Cardiac muscle cell (in vitro differentiated cells and primary cell): ENCODE results near the gene CLNS1A. TPM values are rescaled to one million over a fixed set of nuclear protein-coding genes. Genes with fewer than 3 reads are reported as not detected.
A peak's percentile ranks its signal among the peaks of the same experiment; 100 is the strongest.

Experiments used
- DNase-seq, 2 donors: peaks; one replicate each; pipeline versions ENCODE4 v3.0.0 to v3.0.0-alpha.2; 2010 to 2017; ENCODE audit warnings: low read depth in 1 of 2, low spot score in 1 of 2
- H3K27ac ChIP-seq: fragments of 200-600 bp; sonication (generic); 2 replicates; pipeline ENCODE4 v1.5.1; 2016
- H3K27me3 ChIP-seq: fragments of 200-600 bp; sonication (generic); 2 replicates; pipeline ENCODE4 v1.6.0; 2016; ENCODE audit warnings: control low read depth
- H3K36me3 ChIP-seq: fragments of 200-600 bp; sonication (generic); 2 replicates; pipeline ENCODE4 v1.5.1; 2016; ENCODE audit warnings: control low read depth
- H3K4me1 ChIP-seq: fragments of 200-600 bp; sonication (generic); 2 replicates; pipeline ENCODE4 v1.8.1; 2017; ENCODE audit warnings: low read depth, mild to moderate bottlenecking, mixed run types
- H3K4me3 ChIP-seq: fragments of 200-600 bp; sonication (generic); 2 replicates; pipeline ENCODE4 v1.5.1; 2016; ENCODE audit warnings: mild to moderate bottlenecking
- H3K9me3 ChIP-seq: fragments of 200-600 bp; sonication (generic); 2 replicates; pipeline ENCODE4 v1.5.1; 2017; ENCODE audit warnings: low read depth, mild to moderate bottlenecking, control low read depth
- CTCF ChIP-seq: IDR thresholded peaks from 2 replicates; pipeline ENCODE4 v1.5.1; 2012; ENCODE audit warnings: low read depth, mild to moderate bottlenecking, low read length
- polyA plus RNA-seq: library from polyadenylated mRNA; unstranded; fragments of >200 nt; fragmentation: Nextera tagmentation; extraction: Ambion mirVana; gene quantifications from 2 replicates; pipeline ENCODE4 v1.2.1, GENCODE V29; 2016
- total RNA-seq: library from RNA; depleted of rRNA; stranded (reverse); fragments of >200 nt; gene quantifications from 2 replicates; pipeline ENCODE4 v1.2.3, GENCODE V29; 2016

CLNS1A gene
- total RNA-seq (122 and 152 TPM in 2 replicates), polyA plus RNA-seq (122 and 142 TPM in 2 replicates)

- Histone ChIP-seq H3K4me1 (peaks cover 6% of the 10 kb centered on the region), H3K27ac (peak within 1 kb of the TSS; percentile 89), H3K9me3 (no peaks in the 10 kb centered on the region), H3K36me3 (no peaks in the 10 kb centered on the region), H3K27me3 (no peaks in the 10 kb centered on the region), H3K4me3 (peak within 1 kb of the TSS; percentile 98)
- TF ChIP-seq CTCF: no peak
- DNase-seq: peak; percentile 90 to 93
Observed at GRCh38 chr11:77637345-77638165, at the start of gene CLNS1A. Gene CLNS1A, minus strand, starts transcription at chr11:77637794. Its CDS starts 80 bp downstream, at chr11:77637714.

GRCh38 chr11:77687088-77687487 lies 49.5 kb upstream of the CLNS1A start:
- no peaks in the 10 kb centered on the region for H3K4me1 ChIP-seq
- no peak for TF ChIP-seq CTCF
- DNase-seq: no peak
- H3K27me3 ChIP-seq: no peaks in the 10 kb centered on the region
- no peak overlapping the region for H3K27ac ChIP-seq
- H3K36me3 ChIP-seq: peaks cover 63% of the 10 kb centered on the region
- no peaks in the 10 kb centered on the region for H3K9me3 ChIP-seq
- no peak overlapping the region for H3K4me3 ChIP-seq

- no peaks in the 10 kb centered on the region for H3K9me3 ChIP-seq
- TF ChIP-seq CTCF: no peak
- H3K4me3 ChIP-seq: no peak overlapping the region
Observed at GRCh38 chr11:77677138-77677537, 39.5 kb upstream of the CLNS1A start.

GRCh38 chr11:77672264-77672663 lies 34.7 kb upstream of the CLNS1A start:
- Histone ChIP-seq H3K4me1 (no peaks in the 10 kb centered on the region), H3K36me3 (peaks cover 81% of the 10 kb centered on the region), H3K27ac (no peak overlapping the region), H3K9me3 (no peaks in the 10 kb centered on the region), H3K27me3 (no peaks in the 10 kb centered on the region), H3K4me3 (no peak overlapping the region)
- no peak for TF ChIP-seq CTCF
- DNase-seq: peak in 1 of 2 donors; percentile 96

More at GRCh38 chr11:77677138-77677537, 39.5 kb upstream of the CLNS1A start:
- Histone ChIP-seq H3K4me1 (no peaks in the 10 kb centered on the region), H3K27me3 (no peaks in the 10 kb centered on the region), H3K27ac (no peak overlapping the region), H3K36me3 (peaks cover 76% of the 10 kb centered on the region)
- DNase-seq: no peak

- Histone ChIP-seq H3K27ac (no peak overlapping the region), H3K36me3 (peaks cover 70% of the 10 kb centered on the region), H3K9me3 (no peaks in the 10 kb centered on the region), H3K27me3 (no peaks in the 10 kb centered on the region), H3K4me3 (no peak overlapping the region), H3K4me1 (no peaks in the 10 kb centered on the region)
- no peak for TF ChIP-seq CTCF
- DNase-seq: peak in 1 of 2 donors; percentile 18
Observed at GRCh38 chr11:77669848-77670511, 32.4 kb upstream of the CLNS1A start.
